Activated naive CD4-positive, alpha-beta T cell treated with anti-CD3 and anti-CD28 coated beads, Interleukin-2, amount 50 U/mL, for 16 hours (primary cell): ENCODE measurements around the gene ZNF30.
"Not testable (repeated sequence)": the region's sequence is repeated elsewhere in the genome, so short reads cannot be mapped to it uniquely, and the experiment has no call there.

Source experiments
- DNase-seq: peaks from one replicate; pipeline ENCODE4 v3.0.0-alpha.2; 2020

ZNF30 gene

DNA sequence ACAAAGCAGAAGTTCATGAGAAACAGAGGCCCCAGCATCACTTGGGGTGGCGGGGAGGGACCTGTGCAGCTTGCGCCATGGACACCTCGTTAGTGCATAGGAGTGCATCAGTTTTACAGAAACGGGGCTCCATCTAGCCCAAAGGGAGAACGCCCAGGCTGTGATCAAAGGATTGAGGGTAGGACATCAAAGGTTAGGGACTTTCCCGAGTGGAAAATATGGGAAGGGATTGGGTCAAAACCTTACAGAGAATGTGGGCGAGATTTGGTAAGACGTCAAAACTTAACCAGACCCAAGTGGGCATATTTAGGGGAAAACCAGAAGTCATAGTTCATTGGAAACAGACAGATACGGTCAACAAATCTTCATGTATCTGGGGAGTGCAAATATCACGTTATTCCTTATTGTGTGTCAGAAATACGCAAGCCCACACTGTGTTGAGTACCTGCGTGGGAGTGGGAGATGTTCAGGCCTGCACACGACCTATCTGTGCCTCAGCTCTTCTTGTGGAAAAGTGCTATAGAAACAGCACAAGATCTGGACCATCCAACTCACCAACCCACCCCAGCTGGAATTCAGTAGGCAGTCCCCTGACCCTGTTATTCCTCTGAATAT lies 64.0 kb downstream of the ZNF30 start:
- no peak for DNase-seq

DNA sequence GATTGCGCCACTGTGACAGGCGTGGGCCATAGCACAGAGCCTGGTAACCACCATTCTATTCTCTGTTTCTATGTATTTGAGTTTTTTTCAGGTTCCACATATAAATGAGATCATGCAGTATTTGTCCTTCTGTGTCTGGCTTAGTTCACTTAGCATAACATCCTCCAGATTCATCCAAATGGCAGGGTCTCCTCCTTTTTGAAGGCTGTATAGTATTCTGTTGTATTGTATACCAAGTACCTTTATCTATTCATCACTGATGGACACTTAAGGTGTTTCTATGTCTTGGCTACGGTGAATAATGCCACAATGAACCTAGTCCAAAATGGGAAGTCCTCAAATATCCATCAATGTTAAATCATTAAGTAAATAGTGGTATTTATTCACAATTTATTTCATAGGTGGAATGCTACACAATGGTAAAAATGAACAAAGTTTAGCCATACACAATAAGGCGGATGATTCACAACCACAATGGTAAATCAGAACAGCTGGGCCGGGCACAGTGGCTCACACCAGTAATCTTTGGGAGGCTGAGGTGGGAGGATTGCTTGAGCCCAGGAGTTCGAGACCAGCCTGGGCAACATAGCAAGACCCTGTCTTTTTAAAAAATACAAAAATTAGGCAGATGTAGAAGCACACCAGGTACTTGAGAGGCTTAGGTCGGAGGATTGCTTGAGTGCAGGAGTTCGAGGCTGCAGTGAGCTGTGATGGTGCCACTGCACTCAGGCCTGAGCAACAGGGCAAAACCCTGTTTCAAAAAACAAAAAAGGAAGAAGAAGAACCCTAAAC lies 65.0 kb downstream of the ZNF30 start:
- DNase-seq = no peak

- not testable (repeated sequence) for DNase-seq
These were observed 65.9 kb downstream of the ZNF30 start for GRCh38 chr19:34992582-34992981.

GRCh38 chr19:34994286-34994642 lies 67.6 kb downstream of the ZNF30 start:
- DNase-seq = no peak
